ENCODE measurements around the gene CACNA1G.

GRCh38 chr17:50627782-50628601 lies 67.5 kb downstream of the CACNA1G start:
- TF ChIP-seq POLR2A (IDR thresholded peaks at IDR 0.05), result no peak
- TF ChIP-seq, protein P1, sequence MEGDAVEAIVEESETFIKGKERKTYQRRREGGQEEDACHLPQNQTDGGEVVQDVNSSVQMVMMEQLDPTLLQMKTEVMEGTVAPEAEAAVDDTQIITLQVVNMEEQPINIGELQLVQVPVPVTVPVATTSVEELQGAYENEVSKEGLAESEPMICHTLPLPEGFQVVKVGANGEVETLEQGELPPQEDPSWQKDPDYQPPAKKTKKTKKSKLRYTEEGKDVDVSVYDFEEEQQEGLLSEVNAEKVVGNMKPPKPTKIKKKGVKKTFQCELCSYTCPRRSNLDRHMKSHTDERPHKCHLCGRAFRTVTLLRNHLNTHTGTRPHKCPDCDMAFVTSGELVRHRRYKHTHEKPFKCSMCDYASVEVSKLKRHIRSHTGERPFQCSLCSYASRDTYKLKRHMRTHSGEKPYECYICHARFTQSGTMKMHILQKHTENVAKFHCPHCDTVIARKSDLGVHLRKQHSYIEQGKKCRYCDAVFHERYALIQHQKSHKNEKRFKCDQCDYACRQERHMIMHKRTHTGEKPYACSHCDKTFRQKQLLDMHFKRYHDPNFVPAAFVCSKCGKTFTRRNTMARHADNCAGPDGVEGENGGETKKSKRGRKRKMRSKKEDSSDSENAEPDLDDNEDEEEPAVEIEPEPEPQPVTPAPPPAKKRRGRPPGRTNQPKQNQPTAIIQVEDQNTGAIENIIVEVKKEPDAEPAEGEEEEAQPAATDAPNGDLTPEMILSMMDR (IDR thresholded peaks at IDR 0.05), result no peak
- no peak for TF ChIP-seq POLR2AphosphoS5 (IDR thresholded peaks at IDR 0.05)
- no peak for TF ChIP-seq EP300 (IDR thresholded peaks at IDR 0.05)

All from gastroesophageal sphincter (tissue), 3 donors.